ENCODE results near the gene RNASEH2A.
A peak's percentile ranks its signal among the peaks of the same experiment; 100 is the strongest.

RNASEH2A gene

GRCh38 chr19:12777217-12778016 lies 29.0 kb upstream of the RNASEH2A start:
- Mint-ChIP-seq H3K9me3 (no peaks in the 10 kb centered on the region), H3K36me3 (no peaks in the 10 kb centered on the region), H3K27ac (peak overlapping the region; percentile 78), H3K4me1 (peaks cover 25% of the 10 kb centered on the region), H3K4me3 (peak overlapping the region; percentile 84), H3K27me3 (no peaks in the 10 kb centered on the region)
- peak; percentile 88 to 92 for DNase-seq (ENCODE audit: low spot score in 2 of 2)
- ATAC-seq (ENCODE audit: low read depth) = peak; percentile 13

DNA sequence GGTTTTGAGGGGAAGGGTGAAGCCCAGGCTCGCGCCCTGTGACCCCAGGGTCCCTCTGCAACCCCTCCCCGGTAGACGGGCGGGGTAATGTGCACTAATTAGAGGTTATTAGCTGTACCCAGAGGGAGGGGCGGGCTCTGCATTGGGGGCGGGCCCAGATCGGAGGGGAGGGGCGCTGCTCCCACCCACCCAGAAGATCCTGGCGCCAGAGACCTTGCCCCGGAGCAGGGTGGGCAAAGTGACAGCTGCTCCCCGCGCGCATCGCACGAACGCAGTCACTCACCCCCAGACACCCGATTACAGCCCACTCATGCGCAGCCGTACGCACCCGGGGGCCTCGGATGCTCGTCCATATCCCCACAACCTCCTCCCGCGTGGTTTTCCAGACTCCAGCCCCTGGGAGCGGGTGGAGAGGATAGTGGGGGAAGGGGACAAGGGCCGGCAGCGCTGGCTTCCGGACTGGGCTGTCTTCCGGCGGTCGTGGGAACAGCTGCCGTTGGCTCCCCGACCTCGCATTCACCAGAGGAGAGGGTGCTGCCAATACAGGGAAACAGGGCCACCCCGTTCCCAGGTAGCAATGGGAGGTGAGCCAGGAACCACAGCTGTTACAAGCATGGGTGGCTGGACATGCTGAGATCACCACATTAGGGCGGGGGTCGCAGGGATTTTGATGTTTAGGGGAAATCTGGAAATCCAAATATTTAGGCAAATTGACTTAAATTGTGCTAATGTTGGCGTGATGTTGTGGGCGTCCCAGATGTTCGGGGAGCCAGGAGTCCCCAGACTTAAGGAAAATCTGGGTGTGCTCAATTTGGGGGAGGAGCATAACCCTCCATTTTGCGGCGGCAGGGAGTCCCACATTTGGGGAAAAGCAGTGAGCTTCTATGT lies 28.1 kb upstream of the RNASEH2A start:
- peak; percentile 3 for ATAC-seq (ENCODE audit: low read depth)
- H3K4me1 Mint-ChIP-seq = peaks cover 25% of the 10 kb centered on the region

DNA sequence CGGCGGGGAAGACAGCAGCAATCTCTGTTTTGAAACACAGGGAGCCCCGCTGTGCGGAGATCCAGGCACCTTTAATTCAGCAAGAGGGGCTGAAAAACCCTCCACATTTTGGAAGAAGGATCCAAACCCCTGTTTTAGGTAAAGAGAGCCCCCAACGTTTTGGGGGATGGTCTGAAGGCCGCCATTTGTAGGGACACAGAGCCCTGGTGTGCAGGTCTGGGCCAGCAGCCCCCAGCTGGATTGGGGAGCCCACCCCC lies 27.6 kb upstream of the RNASEH2A start:
- H3K4me3 Mint-ChIP-seq = peak overlapping the region; percentile 84
- no peak for DNase-seq (ENCODE audit: low spot score in 2 of 2)

More for the DNA sequence above, 28.1 kb upstream of the RNASEH2A start:
- peak in 1 of 2 donors; percentile 61 for DNase-seq (ENCODE audit: low spot score in 2 of 2)
- no peaks in the 10 kb centered on the region for H3K36me3 Mint-ChIP-seq
- no peaks in the 10 kb centered on the region for H3K27me3 Mint-ChIP-seq
- peak overlapping the region; percentile 78 for H3K27ac Mint-ChIP-seq
- no peaks in the 10 kb centered on the region for H3K9me3 Mint-ChIP-seq
- peak overlapping the region; percentile 84 for H3K4me3 Mint-ChIP-seq

GRCh38 chr19:12779162-12779993 lies 27.0 kb upstream of the RNASEH2A start:
- H3K27ac Mint-ChIP-seq = peak overlapping the region; percentile 78
- no peaks in the 10 kb centered on the region for H3K27me3 Mint-ChIP-seq
- H3K4me3 Mint-ChIP-seq = peak overlapping the region; percentile 41
- no peak for ATAC-seq (ENCODE audit: low read depth)
- no peak for DNase-seq (ENCODE audit: low spot score in 2 of 2)
- H3K9me3 Mint-ChIP-seq = no peaks in the 10 kb centered on the region
- no peaks in the 10 kb centered on the region for H3K36me3 Mint-ChIP-seq
- H3K4me1 Mint-ChIP-seq = peaks cover 20% of the 10 kb centered on the region

More for the DNA sequence above, 27.6 kb upstream of the RNASEH2A start:
- ATAC-seq (ENCODE audit: low read depth) = no peak
- Mint-ChIP-seq H3K27me3 (no peaks in the 10 kb centered on the region), H3K27ac (peak overlapping the region; percentile 78), H3K36me3 (no peaks in the 10 kb centered on the region), H3K4me1 (peaks cover 20% of the 10 kb centered on the region), H3K9me3 (no peaks in the 10 kb centered on the region)

GRCh38 chr19:12782174-12782423 lies 24.3 kb upstream of the RNASEH2A start:
- Mint-ChIP-seq H3K27me3 (no peaks in the 10 kb centered on the region), H3K4me3 (peak overlapping the region; percentile 84), H3K27ac (no peak overlapping the region), H3K4me1 (peaks cover 20% of the 10 kb centered on the region), H3K36me3 (no peaks in the 10 kb centered on the region), H3K9me3 (no peaks in the 10 kb centered on the region)
- no peak for DNase-seq (ENCODE audit: low spot score in 2 of 2)
- peak; percentile 75 for ATAC-seq (ENCODE audit: low read depth)

DNA sequence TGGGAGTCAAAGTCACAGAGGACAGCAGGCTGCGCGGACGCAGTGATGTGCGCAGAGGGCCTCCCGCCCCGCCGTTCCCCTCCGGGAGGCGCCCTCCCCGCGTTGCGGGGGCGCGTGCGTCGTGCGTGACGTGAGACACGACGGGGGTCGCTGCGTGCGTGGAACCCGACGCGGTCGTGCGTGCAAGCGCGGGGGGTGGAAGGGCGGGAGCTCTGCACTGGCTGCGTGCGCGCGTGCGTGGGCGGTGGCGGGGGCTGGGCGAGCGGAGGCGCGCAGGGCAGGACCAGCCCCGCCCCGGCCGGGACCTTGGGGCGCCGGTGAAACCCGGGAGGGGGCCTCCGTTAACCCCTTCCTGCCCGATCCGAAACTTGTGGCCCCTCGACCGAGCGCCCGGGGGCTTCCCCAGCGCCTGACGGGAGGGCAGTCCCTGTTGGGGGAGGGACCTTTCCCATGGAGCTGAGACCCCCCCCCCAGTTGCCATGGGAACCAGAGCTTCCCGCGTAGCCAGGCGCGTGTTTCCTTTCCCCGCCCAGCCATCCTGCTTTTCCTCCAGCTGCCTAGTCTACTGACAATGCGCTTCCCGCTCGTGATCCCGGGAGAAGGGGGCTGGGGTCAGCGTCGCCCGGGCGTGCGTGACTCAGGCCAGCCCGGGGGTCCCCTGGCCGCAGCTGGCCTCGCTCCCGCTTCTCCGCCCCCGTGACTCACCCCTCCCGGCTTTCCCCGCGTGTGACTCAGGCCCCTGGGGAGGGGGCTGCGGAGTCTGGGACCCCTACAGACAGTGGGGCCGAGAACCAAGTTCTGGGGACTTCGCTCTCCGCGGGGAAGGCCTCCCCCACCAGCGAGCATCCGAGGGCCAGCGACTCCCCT lies 23.7 kb upstream of the RNASEH2A start:
- H3K9me3 Mint-ChIP-seq = no peaks in the 10 kb centered on the region
- no peak overlapping the region for H3K27ac Mint-ChIP-seq
- no peaks in the 10 kb centered on the region for H3K27me3 Mint-ChIP-seq
- DNase-seq (ENCODE audit: low spot score in 2 of 2) (peak; percentile 93), ATAC-seq (ENCODE audit: low read depth) (peak; percentile 55)
- no peaks in the 10 kb centered on the region for H3K36me3 Mint-ChIP-seq
- H3K4me1 Mint-ChIP-seq = peaks cover 17% of the 10 kb centered on the region
- peak overlapping the region; percentile 84 for H3K4me3 Mint-ChIP-seq

DNA sequence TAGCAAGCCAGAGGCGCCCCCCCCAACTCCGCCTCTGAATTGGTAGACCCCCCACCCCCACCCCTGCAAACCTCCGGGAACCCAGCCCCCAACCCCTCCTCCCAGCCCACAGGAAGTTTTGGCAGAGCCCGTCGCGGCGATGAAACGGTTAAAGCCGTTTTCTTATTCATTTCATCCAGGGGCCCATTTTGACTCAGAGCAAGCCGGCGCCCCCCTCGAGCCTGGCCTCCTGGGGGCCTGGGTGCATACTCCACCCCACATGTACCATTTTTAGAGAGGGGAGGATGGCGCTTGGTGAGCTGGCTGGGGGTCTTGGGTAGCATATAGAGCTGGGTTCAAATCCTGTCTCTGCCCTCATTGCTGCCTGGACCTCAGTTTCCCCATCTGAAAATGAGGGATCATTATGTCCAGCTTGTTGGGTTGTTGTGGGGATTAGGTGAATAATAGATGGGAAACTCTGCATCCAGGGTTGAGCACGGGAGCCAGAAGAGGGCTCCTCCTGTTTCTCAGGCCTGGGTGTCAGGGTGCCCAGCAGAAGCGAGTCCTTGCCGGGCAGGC lies 23.0 kb upstream of the RNASEH2A start:
- H3K4me3 Mint-ChIP-seq = peak overlapping the region; percentile 84
- H3K9me3 Mint-ChIP-seq = no peaks in the 10 kb centered on the region
- no peaks in the 10 kb centered on the region for H3K36me3 Mint-ChIP-seq
- peaks cover 18% of the 10 kb centered on the region for H3K4me1 Mint-ChIP-seq
- ATAC-seq (ENCODE audit: low read depth) (no peak), DNase-seq (ENCODE audit: low spot score in 2 of 2) (no peak)
- no peaks in the 10 kb centered on the region for H3K27me3 Mint-ChIP-seq
- no peak overlapping the region for H3K27ac Mint-ChIP-seq

DNA sequence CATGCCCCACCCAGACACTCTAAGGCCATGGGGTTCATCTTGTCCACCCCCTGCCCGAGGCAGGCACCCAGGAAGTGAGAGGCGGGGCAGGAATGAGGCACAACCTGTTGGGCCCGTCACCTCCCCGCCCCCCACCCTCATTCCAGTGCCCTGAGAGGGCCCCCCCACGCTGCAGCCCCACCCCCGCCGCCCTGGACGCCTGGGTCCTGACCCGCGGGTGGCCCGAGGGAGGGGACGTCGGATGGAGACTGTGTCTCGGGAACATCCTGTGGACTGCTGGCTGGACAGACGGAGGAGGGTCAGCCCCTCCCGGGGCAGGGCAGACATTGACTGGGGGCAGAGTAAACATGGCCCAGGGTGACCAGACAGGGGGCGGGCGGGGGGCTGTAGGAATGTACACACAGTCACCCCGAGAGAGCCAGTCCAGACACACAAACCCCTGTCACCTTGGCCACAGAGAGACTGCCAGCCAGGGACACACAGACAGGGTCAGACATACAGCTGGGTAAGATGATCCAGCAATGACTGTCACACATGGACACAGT lies 22.5 kb upstream of the RNASEH2A start:
- no peak for DNase-seq (ENCODE audit: low spot score in 2 of 2)
- ATAC-seq (ENCODE audit: low read depth) = no peak
- H3K27ac Mint-ChIP-seq = no peak overlapping the region
- no peaks in the 10 kb centered on the region for H3K27me3 Mint-ChIP-seq
- H3K4me1 Mint-ChIP-seq = peaks cover 20% of the 10 kb centered on the region
- no peaks in the 10 kb centered on the region for H3K36me3 Mint-ChIP-seq
- H3K4me3 Mint-ChIP-seq = peak overlapping the region; percentile 45
- no peaks in the 10 kb centered on the region for H3K9me3 Mint-ChIP-seq

GRCh38 chr19:12784394-12784870 lies 22.0 kb upstream of the RNASEH2A start:
- Mint-ChIP-seq H3K27ac (no peak overlapping the region), H3K9me3 (no peaks in the 10 kb centered on the region), H3K4me1 (peaks cover 21% of the 10 kb centered on the region), H3K4me3 (no peak overlapping the region), H3K36me3 (no peaks in the 10 kb centered on the region), H3K27me3 (no peaks in the 10 kb centered on the region)
- no peak for DNase-seq (ENCODE audit: low spot score in 2 of 2)
- no peak for ATAC-seq (ENCODE audit: low read depth)

DNA sequence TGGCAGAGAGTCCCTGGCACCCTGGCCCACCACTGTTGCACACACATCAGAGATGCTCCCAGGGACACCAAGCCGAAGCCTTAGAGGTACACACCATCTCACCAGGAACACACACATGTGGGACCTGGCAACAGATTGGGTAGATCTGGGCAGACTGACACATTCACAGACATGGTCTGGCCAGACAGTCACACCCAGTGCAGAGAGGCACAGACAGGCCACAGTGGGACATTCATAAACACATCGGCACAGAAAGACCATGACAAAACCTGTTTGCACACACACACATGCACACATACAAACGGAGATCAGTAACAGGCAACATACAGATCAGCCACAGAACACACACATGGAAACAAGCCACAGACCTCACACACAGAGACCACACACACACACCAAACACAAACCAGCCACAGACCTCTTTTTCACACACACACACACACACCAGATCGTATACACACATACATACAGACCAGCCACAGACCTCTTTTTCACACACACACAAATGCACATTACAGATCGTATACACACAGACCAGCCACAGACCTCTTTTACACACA lies 21.4 kb upstream of the RNASEH2A start:
- Mint-ChIP-seq H3K9me3 (no peaks in the 10 kb centered on the region), H3K36me3 (no peaks in the 10 kb centered on the region), H3K4me3 (no peak overlapping the region), H3K4me1 (peaks cover 20% of the 10 kb centered on the region), H3K27me3 (no peaks in the 10 kb centered on the region), H3K27ac (no peak overlapping the region)
- ATAC-seq (ENCODE audit: low read depth) = no peak
- DNase-seq (ENCODE audit: low spot score in 2 of 2) = no peak

GRCh38 chr19:12785431-12786031 lies 20.9 kb upstream of the RNASEH2A start:
- no peaks in the 10 kb centered on the region for H3K9me3 Mint-ChIP-seq
- no peaks in the 10 kb centered on the region for H3K27me3 Mint-ChIP-seq
- H3K4me3 Mint-ChIP-seq = no peak overlapping the region
- H3K27ac Mint-ChIP-seq = no peak overlapping the region
- peaks cover 24% of the 10 kb centered on the region for H3K4me1 Mint-ChIP-seq
- no peaks in the 10 kb centered on the region for H3K36me3 Mint-ChIP-seq
- DNase-seq (ENCODE audit: low spot score in 2 of 2) = no peak
- ATAC-seq (ENCODE audit: low read depth) = no peak

DNA sequence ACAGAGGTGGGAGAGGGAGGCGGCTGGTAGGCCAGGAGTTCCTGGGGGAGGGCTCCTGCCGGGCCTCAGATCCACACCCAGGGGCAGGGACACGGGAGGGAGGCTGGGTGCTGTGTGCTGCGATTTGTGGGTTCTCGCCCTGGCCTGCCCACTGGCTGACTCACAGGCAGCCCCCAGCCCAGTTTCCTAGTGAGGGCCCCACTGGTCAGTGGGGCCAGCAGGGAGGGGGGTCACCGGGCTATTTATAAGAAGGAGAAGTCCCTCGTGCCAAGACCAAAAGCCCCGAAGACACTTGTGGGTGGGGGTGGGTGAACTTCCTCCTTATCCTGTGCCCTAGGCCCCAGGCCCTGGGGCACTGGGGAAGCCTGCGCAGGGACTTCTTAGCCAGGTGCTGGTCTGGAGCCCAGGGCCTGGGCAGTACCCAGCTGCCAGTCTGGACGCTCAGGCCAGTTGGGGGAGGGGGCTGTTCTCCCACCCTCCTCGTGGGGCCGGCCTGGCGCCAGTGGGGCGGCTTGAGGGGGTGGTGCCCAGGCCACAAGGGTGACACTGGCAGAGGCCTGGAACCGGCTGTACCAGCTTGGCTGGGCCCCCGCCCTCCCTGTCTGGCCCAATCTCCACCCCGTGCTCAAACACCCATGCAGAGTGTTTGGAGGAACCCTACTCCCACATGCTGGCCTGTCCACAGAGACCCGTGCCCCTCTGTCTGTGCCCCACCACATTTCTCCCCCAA lies 20.1 kb upstream of the RNASEH2A start:
- Mint-ChIP-seq H3K27ac (no peak overlapping the region), H3K4me1 (peaks cover 31% of the 10 kb centered on the region), H3K36me3 (no peaks in the 10 kb centered on the region), H3K9me3 (no peaks in the 10 kb centered on the region), H3K27me3 (no peaks in the 10 kb centered on the region), H3K4me3 (no peak overlapping the region)
- DNase-seq (ENCODE audit: low spot score in 2 of 2) = peak in 1 of 2 donors; percentile 62
- ATAC-seq (ENCODE audit: low read depth) = no peak

Data from memory B cell (primary cell).